PC-9 (cell line): Measurements from ENCODE around the gene NFKBIA. TPM values are rescaled to one million over a fixed set of nuclear protein-coding genes. Genes with fewer than 3 reads are reported as not detected.
A peak's percentile ranks its signal among the peaks of the same experiment; 100 is the strongest.

Experiments used
- BruUV-seq: library from RNA; stranded (reverse); fragments of 400-500 nt; replicated peaks from 2 replicates; lab custom pipeline; 2021; lab: Mats Ljungman, UMichigan
- CTCF ChIA-PET: fragments of 300-600 bp; sonication (Branson Sonifier 250); formaldehyde crosslinking; loops from one replicate; lab custom pipeline; 2022; ENCODE audit warnings: antibody characterized with exemption; lab: Charles Lee
- POLR2A ChIA-PET: fragments of 300-600 bp; sonication (Branson Sonifier 250); formaldehyde crosslinking; loops from one replicate; lab custom pipeline; 2022; ENCODE audit warnings: antibody characterized with exemption; ENCODE audit not compliant: unreplicated experiment; lab: Charles Lee
- DNase-seq, 2 experiments: peaks; one replicate each; pipeline versions ENCODE4 v3.0.0 to v3.0.0-alpha.2; 2015 to 2022; ENCODE audit warnings: mixed read lengths in 1 of 2
- H2AFZ ChIP-seq: fragments of 200-600 bp; sonication (generic); 2 replicates; pipeline ENCODE4 v1.8.1; 2017; ENCODE audit warnings: antibody characterized with exemption
- H3F3A ChIP-seq: fragments of 200-600 bp; sonication (generic); 2 replicates; pipeline ENCODE4 v1.8.1; 2017; ENCODE audit warnings: antibody characterized with exemption, mild to moderate bottlenecking, low read depth; ENCODE audit not compliant: insufficient read depth
- H3K27ac ChIP-seq: fragments of 200-600 bp; sonication (generic); 2 replicates; pipeline ENCODE4 v1.6.1; 2016; ENCODE audit warnings: mixed run types
- H3K27me3 ChIP-seq: fragments of 200-600 bp; sonication (generic); 2 replicates; pipeline ENCODE4 v1.6.1; 2016; ENCODE audit warnings: low read depth, mixed run types; ENCODE audit not compliant: insufficient read depth
- H3K36me3 ChIP-seq: fragments of 200-600 bp; sonication (generic); 2 replicates; pipeline ENCODE4 v1.6.1; 2016; ENCODE audit warnings: low read depth, mixed run types
- H3K4me1 ChIP-seq: fragments of 200-600 bp; sonication (generic); replicated peaks from 2 replicates; pipeline ENCODE4 v1.6.1; 2016; ENCODE audit warnings: mixed run types; ENCODE audit not compliant: insufficient read depth
- H3K4me2 ChIP-seq: fragments of 200-600 bp; sonication (generic); 2 replicates; pipeline ENCODE4 v1.6.1; 2017; ENCODE audit warnings: mixed run types
- H3K4me3 ChIP-seq: fragments of 200-600 bp; sonication (generic); 2 replicates; pipeline ENCODE4 v1.6.1; 2016; ENCODE audit warnings: mixed run types
- H3K79me2 ChIP-seq: fragments of 200-600 bp; sonication (generic); 2 replicates; pipeline ENCODE4 v1.6.1; 2017; ENCODE audit warnings: low read depth, mixed run types
- H3K9me2 ChIP-seq: fragments of 200-600 bp; sonication (generic); 2 replicates; pipeline ENCODE4 v1.8.1; 2017; ENCODE audit warnings: mild to moderate bottlenecking; ENCODE audit not compliant: insufficient read depth
- H3K9me3 ChIP-seq: fragments of 200-600 bp; sonication (generic); 2 replicates; pipeline ENCODE4 v1.8.1; 2016; ENCODE audit warnings: low read depth; ENCODE audit not compliant: insufficient read depth
- H4K20me1 ChIP-seq: fragments of 200-600 bp; sonication (generic); 2 replicates; pipeline ENCODE4 v1.8.1; 2017; ENCODE audit not compliant: insufficient read depth
- CTCF ChIP-seq: fragments of 200-600 bp; sonication (generic); conservative IDR thresholded peaks from 2 replicates; pipeline ENCODE4 v1.6.1; 2017; ENCODE audit warnings: mixed run types, antibody characterized with exemption, mild to moderate bottlenecking, moderate library complexity
- EZH2 ChIP-seq: fragments of 200-600 bp; sonication (generic); IDR thresholded peaks from 2 replicates; pipeline ENCODE4 v1.8.0; 2017; ENCODE audit warnings: antibody characterized with exemption, low read depth
- intact Hi-C: fragments of 100-400 bp; cut with micrococcal nuclease; formaldehyde crosslinking; loops from one replicate; pipeline ENCODE4 v1.10.0; 2022; ENCODE audit not compliant: unreplicated experiment
- total RNA-seq: library from RNA; stranded (reverse); gene quantifications from 2 replicates; pipeline ENCODE4 v1.2.3, GENCODE V29; 2021

Gene NFKBIA
- total RNA-seq, 1 experiment from 2014 or later: 34.8 TPM

DNA sequence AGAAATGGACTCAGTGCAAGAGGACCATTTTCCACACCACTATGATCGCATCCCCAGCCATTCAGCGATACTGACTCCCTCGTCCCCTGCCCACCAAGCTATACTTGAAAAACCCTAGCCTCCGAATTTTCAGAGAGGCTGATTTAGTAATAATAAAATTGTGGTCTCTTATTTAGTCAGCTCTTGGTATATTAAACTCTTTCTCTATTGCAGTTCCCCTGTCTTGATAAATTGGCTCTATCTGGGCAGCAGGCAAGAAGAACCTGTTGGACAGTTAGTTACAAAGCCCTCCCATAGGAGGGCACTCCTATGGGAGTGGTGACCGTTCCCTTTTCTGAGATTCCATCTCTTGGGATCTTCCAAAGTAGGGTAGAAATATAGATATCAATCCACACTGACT lies 33.6 kb downstream of the NFKBIA start:
- TF ChIP-seq CTCF: no peak
- no peak for TF ChIP-seq EZH2
- Histone ChIP-seq H2AFZ (no peak overlapping the region), H3K4me3 (no peak overlapping the region), H3K9me2 (no peaks in the 10 kb centered on the region), H3K36me3 (no peaks in the 10 kb centered on the region), H3K79me2 (no peaks in the 10 kb centered on the region), H3F3A (peaks cover 31% of the 10 kb centered on the region), H3K4me1 (peaks cover 24% of the 10 kb centered on the region), H3K4me2 (0 out of 2 replicates have a peak overlapping the region, but pooled peaks have one; percentile 39), H3K9me3 (no peaks in the 10 kb centered on the region), H3K27ac (no peak overlapping the region), H3K27me3 (no peaks in the 10 kb centered on the region), H4K20me1 (no peaks in the 10 kb centered on the region)
- no TSS peak for BruUV-seq
- intact Hi-C loops: loop anchor here (5.0 kb wide), 1 partner anchor 34 kb away; no protein-coding TSS in a partner anchor
- no peak for DNase-seq
- CTCF ChIA-PET: interaction anchor here (1.1 kb wide), 1 partner anchor 20 kb away, joined by 3 read pairs; no protein-coding TSS in a partner anchor
- POLR2A ChIA-PET: no interaction called here

DNA sequence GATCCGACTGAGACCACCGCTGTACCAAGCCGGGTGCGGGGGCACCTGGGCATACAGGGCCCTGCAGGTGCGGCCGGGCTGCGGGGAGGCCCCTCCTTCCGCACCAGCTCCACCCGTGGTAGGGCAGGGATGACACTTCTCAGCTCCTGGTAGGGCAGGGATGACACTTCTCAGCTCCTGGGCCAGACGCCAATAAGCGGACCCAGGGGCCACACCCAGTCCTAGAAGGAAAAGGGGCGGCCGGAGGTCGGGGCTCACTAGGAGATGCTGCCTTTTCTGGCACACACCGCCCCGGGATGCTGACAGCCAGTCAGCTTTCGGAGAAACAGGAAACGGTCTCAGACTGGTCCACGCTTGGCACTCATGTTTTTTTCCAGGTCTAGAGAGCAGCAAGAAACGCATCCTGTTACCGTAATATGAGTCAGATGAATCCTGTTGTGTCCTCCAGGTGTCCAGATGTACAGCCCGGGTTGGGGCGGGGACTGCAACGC lies 34.8 kb downstream of the NFKBIA start:
- Histone ChIP-seq H3F3A (peaks cover 38% of the 10 kb centered on the region), H3K79me2 (no peaks in the 10 kb centered on the region), H3K4me1 (peaks cover 31% of the 10 kb centered on the region), H4K20me1 (no peaks in the 10 kb centered on the region), H3K27ac (peak overlapping the region; percentile 59), H3K36me3 (no peaks in the 10 kb centered on the region), H3K27me3 (no peaks in the 10 kb centered on the region), H3K4me2 (peak overlapping the region; percentile 39), H3K9me3 (no peaks in the 10 kb centered on the region), H3K9me2 (no peaks in the 10 kb centered on the region), H3K4me3 (peak overlapping the region; percentile 21; the same call in 1 of the 2 replicates), H2AFZ (peak overlapping the region; percentile 59; the same call in 1 of the 2 replicates)
- intact Hi-C loops: loop anchor here (5.0 kb wide), 1 partner anchor 32 kb away; no protein-coding TSS in a partner anchor
- ChIA-PET CTCF (interaction anchor here (0.5 to 1.1 kb wide), 2 partner anchors 10 to 21 kb away, joined by 3 to 5 read pairs; no protein-coding TSS in a partner anchor), POLR2A (interaction anchor here (1.0 to 1.2 kb wide), 2 partner anchors 34 to 35 kb away, joined by 4 read pairs; partner anchors contain the start of gene NFKBIA)
- no TSS peak for BruUV-seq
- DNase-seq: peak; percentile 60 to 81
- TF ChIP-seq CTCF (no peak), EZH2 (no peak)

DNA sequence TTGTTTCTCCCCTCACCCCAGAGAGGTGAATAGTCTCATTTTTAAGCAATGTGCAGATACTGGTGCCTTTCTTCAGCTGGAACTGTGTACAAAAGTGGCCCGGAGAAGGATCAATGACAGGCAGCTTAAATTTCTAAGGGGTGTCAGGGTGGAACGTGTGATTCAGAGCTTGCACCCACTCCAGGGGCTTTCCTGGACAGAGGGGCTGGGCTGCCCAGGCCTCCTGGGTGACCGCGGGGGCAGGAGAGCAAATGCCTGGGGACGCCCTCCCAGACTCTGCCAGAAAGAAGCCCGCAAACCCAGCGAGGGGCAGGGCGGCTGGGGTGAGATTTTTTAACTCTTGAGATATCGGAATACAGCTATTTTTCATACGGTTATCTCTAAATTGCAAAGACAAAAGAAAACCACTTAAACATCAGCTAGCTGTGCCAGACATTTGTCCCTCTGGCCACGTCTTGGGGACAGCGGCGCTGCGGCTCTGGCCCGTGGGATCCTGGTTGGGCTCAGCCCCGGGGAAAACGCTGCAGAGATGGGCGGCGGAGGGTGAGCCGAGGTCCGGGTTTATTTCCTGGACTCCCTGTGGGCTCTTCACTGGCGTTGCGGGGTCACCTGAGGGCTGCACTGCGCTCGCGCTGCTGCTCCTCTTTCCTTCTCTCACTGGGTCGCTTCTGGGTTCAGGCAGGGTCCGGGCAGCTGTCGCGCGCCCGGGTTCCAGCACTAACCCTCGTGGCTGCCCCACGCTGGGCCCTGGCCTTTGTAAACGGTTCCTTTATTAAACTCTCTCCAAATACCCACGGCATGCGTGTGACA lies 35.8 kb downstream of the NFKBIA start:
- ChIA-PET CTCF (no interaction called here), POLR2A (no interaction called here)
- no peak overlapping the region for H3K4me3 ChIP-seq
- no peak for DNase-seq
- H4K20me1 ChIP-seq: no peaks in the 10 kb centered on the region
- intact Hi-C loops: no loop called here
- H3K4me2 ChIP-seq: no peak overlapping the region
- H3K36me3 ChIP-seq: no peaks in the 10 kb centered on the region
- H3K27me3 ChIP-seq: no peaks in the 10 kb centered on the region
- no peaks in the 10 kb centered on the region for H3K9me3 ChIP-seq
- H2AFZ ChIP-seq: no peak overlapping the region
- peaks cover 32% of the 10 kb centered on the region for H3F3A ChIP-seq
- no peak overlapping the region for H3K27ac ChIP-seq
- BruUV-seq: no TSS peak
- TF ChIP-seq EZH2: no peak
- TF ChIP-seq CTCF: no peak
- no peaks in the 10 kb centered on the region for H3K79me2 ChIP-seq
- H3K9me2 ChIP-seq: no peaks in the 10 kb centered on the region
- peaks cover 31% of the 10 kb centered on the region for H3K4me1 ChIP-seq
